DOHH2 (cell line): ENCODE data around the gene B3GLCT.

Experiments used
- H3F3A ChIP-seq: fragments of 200-600 bp; sonication (generic), shearing (Covaris generic); 2 replicates; pipeline ENCODE4 v1.6.0; 2016; ENCODE audit warnings: antibody characterized with exemption, mild to moderate bottlenecking; ENCODE audit not compliant: control insufficient read depth, insufficient read depth
- H3K27ac ChIP-seq: fragments of 200-600 bp; sonication (generic); 2 replicates; pipeline ENCODE4 v1.5.1; 2014; ENCODE audit warnings: low read depth, mild to moderate bottlenecking, low read length, moderate library complexity
- H3K27me3 ChIP-seq: fragments of 200-600 bp; sonication (generic); 2 replicates; pipeline ENCODE4 v1.6.1; 2014; ENCODE audit warnings: mild to moderate bottlenecking, low read length, mixed read lengths; ENCODE audit not compliant: control insufficient read depth
- H3K36me3 ChIP-seq: fragments of 200-600 bp; sonication (generic); 2 replicates; pipeline ENCODE4 v1.6.1; 2014; ENCODE audit warnings: mild to moderate bottlenecking, low read length, moderate library complexity, mixed read lengths; ENCODE audit not compliant: control insufficient read depth
- H3K4me1 ChIP-seq: fragments of 200-600 bp; sonication (generic); 2 replicates; pipeline ENCODE4 v1.6.1; 2014; ENCODE audit warnings: mild to moderate bottlenecking, low read length, mixed read lengths; ENCODE audit not compliant: control insufficient read depth
- H3K4me2 ChIP-seq: fragments of 200-600 bp; sonication (generic); 2 replicates; pipeline ENCODE4 v1.6.0; 2014; ENCODE audit warnings: mild to moderate bottlenecking, low read length, moderate library complexity
- H3K4me3 ChIP-seq: fragments of 200-600 bp; sonication (generic); 2 replicates; pipeline ENCODE4 v1.5.1; 2014; ENCODE audit warnings: mild to moderate bottlenecking, low read length, mixed read lengths
- H3K79me2 ChIP-seq: fragments of 200-600 bp; sonication (generic); 2 replicates; pipeline ENCODE4 v1.6.1; 2014; ENCODE audit warnings: mild to moderate bottlenecking, low read length, mixed read lengths; ENCODE audit not compliant: control insufficient read depth
- H3K9me2 ChIP-seq: fragments of 200-600 bp; sonication (generic); replicated peaks from 2 replicates; pipeline ENCODE4 v1.6.1; 2014; ENCODE audit warnings: mild to moderate bottlenecking, low read length, mixed read lengths; ENCODE audit not compliant: control insufficient read depth
- H3K9me3 ChIP-seq: fragments of 200-600 bp; sonication (generic); 2 replicates; pipeline ENCODE4 v1.6.1; 2014; ENCODE audit warnings: antibody characterized with exemption, low read length, mixed read lengths; ENCODE audit not compliant: control insufficient read depth, insufficient read depth
- H4K20me1 ChIP-seq: fragments of 200-600 bp; sonication (generic); 2 replicates; pipeline ENCODE4 v1.6.0; 2014; ENCODE audit warnings: low read depth, mild to moderate bottlenecking, antibody characterized with exemption, low read length, moderate library complexity; ENCODE audit not compliant: control insufficient read depth, insufficient read depth
- EZH2phosphoT487 ChIP-seq: fragments of 200-600 bp; sonication (generic); IDR thresholded peaks from 2 replicates; pipeline ENCODE4 v1.6.1; 2017; ENCODE audit warnings: borderline replicate concordance, mild to moderate bottlenecking, antibody characterized with exemption, low read length, moderate library complexity, mixed read lengths
- TF ChIP-seq, protein P1 (sequence below): fragments of 200-600 bp; sonication (generic); IDR thresholded peaks from one replicate; pipeline ENCODE4 v1.5.1; 2014; ENCODE audit warnings: antibody characterized with exemption, mild to moderate bottlenecking, low read depth, low read length; ENCODE audit not compliant: poor library complexity, severe bottlenecking

The B3GLCT gene

DNA sequence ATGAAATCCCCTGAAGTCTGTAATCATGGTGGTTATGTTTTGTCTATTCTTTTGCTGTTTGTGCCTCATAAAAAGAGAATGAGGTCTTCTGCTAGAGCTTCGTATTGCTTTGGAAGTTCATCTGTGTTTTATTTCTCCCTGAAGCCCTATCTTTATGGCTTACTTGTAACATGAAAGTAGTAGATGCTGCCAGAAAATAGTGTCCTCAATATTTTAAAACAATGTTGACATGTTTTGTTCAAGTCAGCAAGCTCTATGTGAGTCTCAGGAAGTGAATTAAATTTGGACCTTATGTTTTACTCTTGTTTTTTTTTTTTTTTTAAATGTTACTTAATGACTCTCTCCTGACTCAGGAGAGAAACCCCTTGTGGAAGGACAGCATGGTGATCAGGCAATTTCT lies 130.5 kb downstream of the B3GLCT start:
- H3K4me1 ChIP-seq = peaks cover 32% of the 10 kb centered on the region
- no peak overlapping the region for H3K4me2 ChIP-seq
- no peaks in the 10 kb centered on the region for H3K36me3 ChIP-seq
- H3K9me2 ChIP-seq = no peaks in the 10 kb centered on the region
- H3F3A ChIP-seq = 0 out of 2 replicates have a peak, but pooled peaks cover 1% of the 10 kb centered on the region
- no peaks in the 10 kb centered on the region for H3K9me3 ChIP-seq
- no peak overlapping the region for H3K27ac ChIP-seq
- H4K20me1 ChIP-seq = no peaks in the 10 kb centered on the region
- TF ChIP-seq, protein P1, sequence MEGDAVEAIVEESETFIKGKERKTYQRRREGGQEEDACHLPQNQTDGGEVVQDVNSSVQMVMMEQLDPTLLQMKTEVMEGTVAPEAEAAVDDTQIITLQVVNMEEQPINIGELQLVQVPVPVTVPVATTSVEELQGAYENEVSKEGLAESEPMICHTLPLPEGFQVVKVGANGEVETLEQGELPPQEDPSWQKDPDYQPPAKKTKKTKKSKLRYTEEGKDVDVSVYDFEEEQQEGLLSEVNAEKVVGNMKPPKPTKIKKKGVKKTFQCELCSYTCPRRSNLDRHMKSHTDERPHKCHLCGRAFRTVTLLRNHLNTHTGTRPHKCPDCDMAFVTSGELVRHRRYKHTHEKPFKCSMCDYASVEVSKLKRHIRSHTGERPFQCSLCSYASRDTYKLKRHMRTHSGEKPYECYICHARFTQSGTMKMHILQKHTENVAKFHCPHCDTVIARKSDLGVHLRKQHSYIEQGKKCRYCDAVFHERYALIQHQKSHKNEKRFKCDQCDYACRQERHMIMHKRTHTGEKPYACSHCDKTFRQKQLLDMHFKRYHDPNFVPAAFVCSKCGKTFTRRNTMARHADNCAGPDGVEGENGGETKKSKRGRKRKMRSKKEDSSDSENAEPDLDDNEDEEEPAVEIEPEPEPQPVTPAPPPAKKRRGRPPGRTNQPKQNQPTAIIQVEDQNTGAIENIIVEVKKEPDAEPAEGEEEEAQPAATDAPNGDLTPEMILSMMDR = no peak
- no peak for TF ChIP-seq EZH2phosphoT487
- no peaks in the 10 kb centered on the region for H3K27me3 ChIP-seq
- H3K4me3 ChIP-seq = no peak overlapping the region
- H3K79me2 ChIP-seq = no peaks in the 10 kb centered on the region

DNA sequence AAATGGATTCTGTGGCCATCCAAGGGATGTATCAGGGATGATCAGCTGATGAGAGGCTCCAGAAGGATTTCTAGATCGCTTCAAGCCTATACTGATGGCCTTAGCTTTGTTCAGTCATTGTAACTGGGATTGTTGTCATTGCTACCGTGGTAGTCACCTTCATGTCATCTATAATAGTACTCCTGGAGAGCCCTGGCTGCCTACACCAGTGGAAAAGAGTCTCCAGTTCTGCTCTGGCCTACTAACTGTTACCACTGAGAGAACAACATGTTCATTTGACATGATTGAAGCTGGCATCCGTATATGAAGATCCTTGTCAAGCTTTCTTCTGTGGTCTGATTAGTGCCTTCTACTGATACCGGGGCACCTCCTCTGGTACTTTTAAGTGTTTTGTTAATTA lies 131.3 kb downstream of the B3GLCT start:
- H3K9me2 ChIP-seq = no peaks in the 10 kb centered on the region
- TF ChIP-seq, protein P1 = no peak
- no peak for TF ChIP-seq EZH2phosphoT487
- no peaks in the 10 kb centered on the region for H3F3A ChIP-seq
- no peaks in the 10 kb centered on the region for H4K20me1 ChIP-seq
- no peak overlapping the region for H3K27ac ChIP-seq
- H3K4me1 ChIP-seq = peaks cover 25% of the 10 kb centered on the region
- H3K27me3 ChIP-seq = no peaks in the 10 kb centered on the region
- no peaks in the 10 kb centered on the region for H3K9me3 ChIP-seq
- no peak overlapping the region for H3K4me2 ChIP-seq
- no peak overlapping the region for H3K4me3 ChIP-seq
- H3K79me2 ChIP-seq = no peaks in the 10 kb centered on the region
- no peaks in the 10 kb centered on the region for H3K36me3 ChIP-seq

DNA sequence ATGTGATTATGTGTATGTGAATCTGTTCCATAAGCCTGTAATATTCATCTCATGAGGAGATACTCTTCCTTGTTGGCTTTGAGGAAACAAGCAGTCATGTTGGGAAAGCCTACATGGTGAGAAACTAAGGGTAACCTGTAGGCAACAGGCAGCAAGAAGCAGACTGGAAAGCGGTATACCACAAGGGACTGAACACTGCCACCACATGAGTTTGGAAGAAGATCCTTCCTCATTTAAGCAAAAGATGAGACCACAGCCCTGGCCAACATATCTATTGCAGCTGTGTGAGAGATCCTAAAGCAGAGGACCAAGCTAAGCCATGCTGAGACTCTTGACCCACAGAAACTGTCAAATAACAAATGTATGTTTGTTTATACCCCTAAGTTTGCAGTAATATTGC lies 134.8 kb downstream of the B3GLCT start:
- H3K9me3 ChIP-seq = no peaks in the 10 kb centered on the region
- no peaks in the 10 kb centered on the region for H4K20me1 ChIP-seq
- H3K4me1 ChIP-seq = peaks cover 6% of the 10 kb centered on the region
- H3K4me2 ChIP-seq = no peak overlapping the region
- H3K9me2 ChIP-seq = no peaks in the 10 kb centered on the region
- no peaks in the 10 kb centered on the region for H3F3A ChIP-seq
- H3K27me3 ChIP-seq = no peaks in the 10 kb centered on the region
- no peaks in the 10 kb centered on the region for H3K36me3 ChIP-seq
- no peak overlapping the region for H3K27ac ChIP-seq
- H3K79me2 ChIP-seq = no peaks in the 10 kb centered on the region
- TF ChIP-seq, protein P1 = no peak
- TF ChIP-seq EZH2phosphoT487 = no peak
- H3K4me3 ChIP-seq = no peak overlapping the region
